ENCODE measurements around the gene EFHC1.

Gene EFHC1

DNA sequence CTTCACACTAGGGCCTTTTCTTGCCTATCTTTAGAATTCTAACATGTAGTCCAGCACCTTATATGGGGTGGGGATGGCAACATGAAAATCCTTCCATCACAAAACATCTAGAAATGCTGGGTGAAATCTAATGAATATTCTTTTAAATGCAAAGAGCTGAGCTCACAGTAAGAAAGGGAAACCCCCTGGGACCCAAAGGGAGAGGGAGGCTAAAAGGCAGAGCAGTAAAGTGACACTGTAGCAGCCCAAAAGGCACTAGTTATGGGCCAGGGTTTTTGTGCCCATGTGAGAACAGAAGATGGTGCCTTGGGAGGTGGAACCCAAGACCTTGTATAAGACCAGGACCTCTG lies 90.0 kb downstream of the EFHC1 start:
- H3K36me3 ChIP-seq (ENCODE audit: control insufficient read depth in 4 of 4, insufficient read depth in 4 of 4, low read length in 3 of 4): peaks cover 2 to 61% (median 45%) of the 10 kb centered on the region in 4 experiments
- H3K9me3 ChIP-seq (ENCODE audit: control extremely low read depth in 1 of 5, control insufficient read depth in 4 of 5, insufficient read depth in 2 of 5, low read depth in 1 of 5, low read length in 4 of 5): no peaks in the 10 kb centered on the region
- H3K4me1 ChIP-seq (ENCODE audit: control extremely low read depth in 1 of 4, control insufficient read depth in 4 of 4, insufficient read depth in 4 of 4, low read length in 3 of 4): peaks cover 0 to under 1% (median 0%) of the 10 kb centered on the region in 4 experiments
- H3K4me3 ChIP-seq (ENCODE audit: control insufficient read depth in 1 of 7, extremely low read depth in 1 of 7, insufficient read depth in 4 of 7, low read depth in 2 of 7, low read length in 6 of 7): no peak overlapping the region
- CTCF ChIA-PET: no interaction called here
- no peak for DNase-seq
- H3K27ac ChIP-seq (ENCODE audit: insufficient read depth in 1 of 2, low read depth in 1 of 2, low read length in 2 of 2, poor library complexity in 1 of 2, severe bottlenecking in 2 of 2): no peak overlapping the region
- no peaks in the 10 kb centered on the region for H3K27me3 ChIP-seq (replicated peaks in 2 of 5; ENCODE audit: control insufficient read depth in 4 of 5, insufficient read depth in 5 of 5, low read length in 4 of 5)
- POLR2A ChIA-PET: no interaction called here

DNA sequence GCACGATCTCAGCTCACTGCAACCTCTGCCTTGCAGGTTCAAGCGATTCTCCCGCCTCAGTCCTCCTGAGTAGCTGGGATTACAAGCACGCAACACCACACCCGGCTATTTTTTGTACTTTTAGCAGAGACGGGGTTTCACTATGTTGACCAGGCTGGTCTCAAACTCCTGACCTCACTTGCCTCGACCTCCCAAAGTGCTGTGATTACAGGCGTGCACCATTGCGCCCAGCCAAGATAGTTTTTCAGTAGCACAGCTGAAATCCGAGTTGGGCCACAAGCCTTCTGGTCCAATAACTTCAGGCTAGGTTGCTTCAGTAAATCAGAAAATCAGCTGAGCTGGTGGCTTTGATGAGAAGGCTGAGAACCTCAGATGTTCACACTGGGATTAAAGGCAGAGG lies 91.0 kb downstream of the EFHC1 start:
- POLR2A ChIA-PET: no interaction called here
- CTCF ChIA-PET: no interaction called here
- DNase-seq: no peak
- Histone ChIP-seq H3K4me3 (ENCODE audit: control insufficient read depth in 1 of 7, extremely low read depth in 1 of 7, insufficient read depth in 4 of 7, low read depth in 2 of 7, low read length in 6 of 7) (no peak overlapping the region), H3K9me3 (ENCODE audit: control extremely low read depth in 1 of 5, control insufficient read depth in 4 of 5, insufficient read depth in 2 of 5, low read depth in 1 of 5, low read length in 4 of 5) (no peaks in the 10 kb centered on the region), H3K27ac (ENCODE audit: insufficient read depth in 1 of 2, low read depth in 1 of 2, low read length in 2 of 2, poor library complexity in 1 of 2, severe bottlenecking in 2 of 2) (no peak overlapping the region), H3K27me3 (replicated peaks in 2 of 5; ENCODE audit: control insufficient read depth in 4 of 5, insufficient read depth in 5 of 5, low read length in 4 of 5) (no peaks in the 10 kb centered on the region), H3K4me1 (ENCODE audit: control extremely low read depth in 1 of 4, control insufficient read depth in 4 of 4, insufficient read depth in 4 of 4, low read length in 3 of 4) (no peaks in the 10 kb centered on the region), H3K36me3 (ENCODE audit: control insufficient read depth in 4 of 4, insufficient read depth in 4 of 4, low read length in 3 of 4) (peaks cover 2 to 64% (median 53%) of the 10 kb centered on the region in 4 experiments)
- WGBS (ENCODE audit: insufficient coverage): 90% methylated on average over 10 of the region's 10 CpGs

DNA sequence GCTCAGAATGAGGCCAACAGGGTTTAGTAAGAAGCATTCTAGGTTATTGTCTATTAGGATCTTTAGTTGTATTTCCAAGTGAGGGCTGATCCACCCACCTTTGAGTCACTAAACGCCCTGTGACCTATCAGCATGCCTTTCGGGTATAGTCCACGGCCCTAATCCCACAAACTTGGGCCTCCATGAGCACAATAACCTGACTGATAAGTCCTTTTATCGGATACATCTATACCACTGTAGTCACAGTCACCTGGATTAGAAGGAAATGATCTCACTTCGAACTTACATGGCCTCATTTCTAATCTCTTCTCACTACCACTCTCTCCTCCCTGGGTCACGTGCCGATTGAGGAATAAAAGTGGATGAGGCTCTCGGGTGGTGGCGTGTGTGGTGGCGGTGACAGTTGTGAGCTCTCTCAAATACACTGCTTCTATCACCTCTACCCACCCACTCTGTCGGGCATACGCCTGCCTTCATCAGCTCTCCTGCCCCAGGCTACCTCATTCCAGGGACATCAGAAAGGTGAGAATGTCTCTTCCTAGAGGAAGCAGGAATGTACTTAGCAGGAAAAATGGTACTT lies 91.5 kb downstream of the EFHC1 start:
- ChIA-PET CTCF (no interaction called here), POLR2A (no interaction called here)
- no peaks in the 10 kb centered on the region for H3K9me3 ChIP-seq (ENCODE audit: control extremely low read depth in 1 of 5, control insufficient read depth in 4 of 5, insufficient read depth in 2 of 5, low read depth in 1 of 5, low read length in 4 of 5)
- H3K36me3 ChIP-seq (ENCODE audit: control insufficient read depth in 4 of 4, insufficient read depth in 4 of 4, low read length in 3 of 4): peaks cover 2 to 66% (median 56%) of the 10 kb centered on the region in 4 experiments
- H3K27ac ChIP-seq (ENCODE audit: insufficient read depth in 1 of 2, low read depth in 1 of 2, low read length in 2 of 2, poor library complexity in 1 of 2, severe bottlenecking in 2 of 2): peak overlapping the region in 1 of 2 experiments; percentile 23
- no peak overlapping the region for H3K4me3 ChIP-seq (ENCODE audit: control insufficient read depth in 1 of 7, extremely low read depth in 1 of 7, insufficient read depth in 4 of 7, low read depth in 2 of 7, low read length in 6 of 7)
- WGBS (ENCODE audit: insufficient coverage): 98% methylated on average over 5 of the region's 12 CpGs
- no peaks in the 10 kb centered on the region for H3K27me3 ChIP-seq (replicated peaks in 2 of 5; ENCODE audit: control insufficient read depth in 4 of 5, insufficient read depth in 5 of 5, low read length in 4 of 5)
- DNase-seq: no peak
- no peaks in the 10 kb centered on the region for H3K4me1 ChIP-seq (ENCODE audit: control extremely low read depth in 1 of 4, control insufficient read depth in 4 of 4, insufficient read depth in 4 of 4, low read length in 3 of 4)

DNA sequence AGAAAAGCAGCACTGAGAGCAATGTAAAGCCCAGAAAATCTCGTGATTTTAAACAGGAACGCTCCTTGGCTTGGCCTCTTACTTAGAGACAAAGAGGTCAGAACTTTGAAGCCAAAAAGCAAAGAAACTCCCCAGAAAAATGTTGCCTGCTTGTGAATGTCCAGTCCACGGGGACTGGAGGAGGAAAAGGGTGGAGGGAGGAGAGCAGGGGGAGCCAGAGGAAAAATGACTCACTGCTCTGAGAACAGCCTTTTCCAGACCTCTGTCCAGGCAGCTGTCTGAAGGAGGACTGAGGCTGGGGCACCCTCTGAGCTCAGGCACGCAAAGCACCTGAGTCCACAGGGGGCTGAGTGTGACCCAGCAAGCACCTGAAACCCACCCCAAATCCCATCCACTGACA lies 92.1 kb downstream of the EFHC1 start:
- ChIA-PET CTCF (no interaction called here), POLR2A (no interaction called here)

DNA sequence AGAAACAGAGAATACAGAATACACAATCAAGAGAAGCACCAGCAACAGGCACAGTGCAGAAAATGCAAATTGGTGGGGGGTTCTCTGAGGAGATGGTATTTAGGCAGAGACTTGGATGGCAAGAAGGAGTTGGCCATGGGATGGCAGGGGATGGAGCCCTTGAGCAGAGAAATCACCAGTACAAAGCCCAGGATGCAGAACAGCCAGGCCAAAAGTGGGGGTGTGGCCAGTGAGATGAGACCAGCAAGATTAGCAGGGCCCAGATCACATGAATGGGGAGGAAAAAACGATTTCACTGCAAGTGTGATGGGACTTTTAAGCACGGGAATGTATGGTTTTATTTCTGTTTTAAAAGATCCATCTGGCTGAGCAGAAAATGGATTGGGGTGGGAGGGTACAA lies 93.3 kb downstream of the EFHC1 start:
- no peaks in the 10 kb centered on the region for H3K27me3 ChIP-seq (replicated peaks in 2 of 5; ENCODE audit: control insufficient read depth in 4 of 5, insufficient read depth in 5 of 5, low read length in 4 of 5)
- H3K27ac ChIP-seq (ENCODE audit: insufficient read depth in 1 of 2, low read depth in 1 of 2, low read length in 2 of 2, poor library complexity in 1 of 2, severe bottlenecking in 2 of 2): no peak overlapping the region
- no peaks in the 10 kb centered on the region for H3K4me1 ChIP-seq (ENCODE audit: control extremely low read depth in 1 of 4, control insufficient read depth in 4 of 4, insufficient read depth in 4 of 4, low read length in 3 of 4)
- H3K4me3 ChIP-seq (ENCODE audit: control insufficient read depth in 1 of 7, extremely low read depth in 1 of 7, insufficient read depth in 4 of 7, low read depth in 2 of 7, low read length in 6 of 7): no peak overlapping the region
- ChIA-PET POLR2A (no interaction called here), CTCF (no interaction called here)
- H3K9me3 ChIP-seq (ENCODE audit: control extremely low read depth in 1 of 5, control insufficient read depth in 4 of 5, insufficient read depth in 2 of 5, low read depth in 1 of 5, low read length in 4 of 5): no peaks in the 10 kb centered on the region
- no peak for DNase-seq
- 96% methylated on average over 2 of the region's 2 CpGs for WGBS (ENCODE audit: insufficient coverage)
- H3K36me3 ChIP-seq (ENCODE audit: control insufficient read depth in 4 of 4, insufficient read depth in 4 of 4, low read length in 3 of 4): peaks cover 0 to 53% (median 44%) of the 10 kb centered on the region in 4 experiments

More for the DNA sequence above, 92.1 kb downstream of the EFHC1 start:
- H3K4me1 ChIP-seq (ENCODE audit: control extremely low read depth in 1 of 4, control insufficient read depth in 4 of 4, insufficient read depth in 4 of 4, low read length in 3 of 4): no peaks in the 10 kb centered on the region
- H3K36me3 ChIP-seq (ENCODE audit: control insufficient read depth in 4 of 4, insufficient read depth in 4 of 4, low read length in 3 of 4): peaks cover 2 to 64% (median 53%) of the 10 kb centered on the region in 4 experiments
- peak overlapping the region in 1 of 2 experiments; percentile 23 for H3K27ac ChIP-seq (ENCODE audit: insufficient read depth in 1 of 2, low read depth in 1 of 2, low read length in 2 of 2, poor library complexity in 1 of 2, severe bottlenecking in 2 of 2)
- H3K4me3 ChIP-seq (ENCODE audit: control insufficient read depth in 1 of 7, extremely low read depth in 1 of 7, insufficient read depth in 4 of 7, low read depth in 2 of 7, low read length in 6 of 7): no peak overlapping the region
- no peak for DNase-seq
- WGBS (ENCODE audit: insufficient coverage): 100% methylated on average over 4 of the region's 4 CpGs
- no peaks in the 10 kb centered on the region for H3K9me3 ChIP-seq (ENCODE audit: control extremely low read depth in 1 of 5, control insufficient read depth in 4 of 5, insufficient read depth in 2 of 5, low read depth in 1 of 5, low read length in 4 of 5)
- no peaks in the 10 kb centered on the region for H3K27me3 ChIP-seq (replicated peaks in 2 of 5; ENCODE audit: control insufficient read depth in 4 of 5, insufficient read depth in 5 of 5, low read length in 4 of 5)

DNA sequence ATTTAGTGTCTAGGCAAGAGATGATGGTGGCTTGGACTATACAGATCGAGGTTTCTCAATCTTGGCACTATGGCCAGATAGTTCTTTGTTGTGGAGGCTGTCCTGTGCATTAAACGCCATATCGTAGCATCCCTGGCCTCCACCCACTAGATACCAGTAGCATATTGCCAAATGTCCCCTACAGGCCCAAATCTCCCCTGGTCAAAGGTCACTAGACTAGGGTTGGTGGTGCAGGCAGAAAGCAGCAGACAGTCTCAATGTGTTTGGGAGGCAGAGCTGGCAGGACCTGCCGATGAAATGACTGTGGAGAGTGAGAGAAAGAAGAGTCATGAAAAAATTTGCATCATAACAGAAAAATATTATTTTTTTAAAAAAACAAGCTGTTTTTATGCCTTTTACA lies 93.8 kb downstream of the EFHC1 start:
- WGBS (ENCODE audit: insufficient coverage): no CpG with 5 or more reads among the region's 4 CpGs
- CTCF ChIA-PET: interaction anchor here (1.4 kb wide), 1 partner anchor 149 kb away, joined by 4 read pairs; no protein-coding TSS in a partner anchor
- POLR2A ChIA-PET: no interaction called here
- Histone ChIP-seq H3K27ac (ENCODE audit: insufficient read depth in 1 of 2, low read depth in 1 of 2, low read length in 2 of 2, poor library complexity in 1 of 2, severe bottlenecking in 2 of 2) (no peak overlapping the region), H3K36me3 (ENCODE audit: control insufficient read depth in 4 of 4, insufficient read depth in 4 of 4, low read length in 3 of 4) (peaks cover 0 to 53% (median 43%) of the 10 kb centered on the region in 4 experiments), H3K9me3 (ENCODE audit: control extremely low read depth in 1 of 5, control insufficient read depth in 4 of 5, insufficient read depth in 2 of 5, low read depth in 1 of 5, low read length in 4 of 5) (no peaks in the 10 kb centered on the region), H3K4me1 (ENCODE audit: control extremely low read depth in 1 of 4, control insufficient read depth in 4 of 4, insufficient read depth in 4 of 4, low read length in 3 of 4) (no peaks in the 10 kb centered on the region), H3K27me3 (replicated peaks in 2 of 5; ENCODE audit: control insufficient read depth in 4 of 5, insufficient read depth in 5 of 5, low read length in 4 of 5) (no peaks in the 10 kb centered on the region), H3K4me3 (ENCODE audit: control insufficient read depth in 1 of 7, extremely low read depth in 1 of 7, insufficient read depth in 4 of 7, low read depth in 2 of 7, low read length in 6 of 7) (no peak overlapping the region)
- DNase-seq: no peak

DNA sequence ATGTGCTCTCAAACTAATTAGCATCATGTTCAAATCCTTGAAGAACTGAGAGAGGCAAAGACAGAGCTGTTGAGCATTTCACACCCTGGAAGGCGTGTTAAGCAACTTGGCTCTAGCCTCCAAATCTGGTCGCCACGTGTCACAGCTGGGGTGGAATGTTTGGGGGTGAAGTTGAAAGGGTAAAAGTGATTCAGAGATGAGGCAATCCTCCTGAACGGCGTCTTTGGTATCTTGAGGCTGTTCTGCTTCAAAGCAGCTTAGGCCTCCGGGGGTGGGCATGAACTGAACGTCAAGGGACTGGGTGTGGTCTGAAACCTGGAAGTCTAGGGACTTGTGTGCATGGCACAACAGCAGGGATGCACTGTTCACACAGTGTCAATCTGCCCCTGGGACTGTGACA lies 94.4 kb downstream of the EFHC1 start:
- no peak overlapping the region for H3K4me3 ChIP-seq (ENCODE audit: control insufficient read depth in 1 of 7, extremely low read depth in 1 of 7, insufficient read depth in 4 of 7, low read depth in 2 of 7, low read length in 6 of 7)
- POLR2A ChIA-PET: no interaction called here
- no peaks in the 10 kb centered on the region for H3K4me1 ChIP-seq (ENCODE audit: control extremely low read depth in 1 of 4, control insufficient read depth in 4 of 4, insufficient read depth in 4 of 4, low read length in 3 of 4)
- no peaks in the 10 kb centered on the region for H3K9me3 ChIP-seq (ENCODE audit: control extremely low read depth in 1 of 5, control insufficient read depth in 4 of 5, insufficient read depth in 2 of 5, low read depth in 1 of 5, low read length in 4 of 5)
- peaks cover 0 to 51% (median 41%) of the 10 kb centered on the region in 4 experiments for H3K36me3 ChIP-seq (ENCODE audit: control insufficient read depth in 4 of 4, insufficient read depth in 4 of 4, low read length in 3 of 4)
- WGBS (ENCODE audit: insufficient coverage): 96% methylated on average over 7 of the region's 7 CpGs
- H3K27ac ChIP-seq (ENCODE audit: insufficient read depth in 1 of 2, low read depth in 1 of 2, low read length in 2 of 2, poor library complexity in 1 of 2, severe bottlenecking in 2 of 2): no peak overlapping the region
- DNase-seq: no peak
- CTCF ChIA-PET: interaction anchor here (1.4 to 1.8 kb wide), 2 partner anchors 84 to 148 kb away, joined by 4 read pairs; no protein-coding TSS in a partner anchor
- H3K27me3 ChIP-seq (replicated peaks in 2 of 5; ENCODE audit: control insufficient read depth in 4 of 5, insufficient read depth in 5 of 5, low read length in 4 of 5): no peaks in the 10 kb centered on the region
